WTC11 (cell line): ENCODE data around the gene PCIF1. TPM values are rescaled to one million over a fixed set of nuclear protein-coding genes. Genes with fewer than 3 reads are reported as not detected.

ENCODE experiments used
- ATAC-seq: fragments of 200-7000 bp; cut with Tn5 transposase; 2 replicates; pipeline ENCODE4 v1.10.0; 2021; ENCODE audit warnings: mild to moderate bottlenecking, moderate library complexity
- CTCF ChIA-PET: fragments of 300-600 bp; sonication (Branson Sonifier 250); formaldehyde crosslinking; loops from one replicate; lab custom pipeline; 2021; ENCODE audit warnings: antibody characterized with exemption; lab: Charles Lee
- POLR2A ChIA-PET: fragments of 350-600 bp; sonication (Branson Sonifier 250); formaldehyde crosslinking; loops from one replicate; lab custom pipeline; 2021; ENCODE audit warnings: antibody characterized with exemption; lab: Charles Lee
- DNase-seq: peaks from one replicate; pipeline ENCODE4 v3.0.0; 2021; ENCODE audit warnings: low spot score
- H3K27ac Mint-ChIP-seq: 2 replicates; pipeline ENCODE4 v1.8.0; 2021; ENCODE audit warnings: mixed read lengths
- H3K27me3 Mint-ChIP-seq: 2 replicates; pipeline ENCODE4 v1.8.0; 2021; ENCODE audit warnings: low read depth, mild to moderate bottlenecking, moderate library complexity, mixed read lengths
- H3K36me3 Mint-ChIP-seq: 2 replicates; pipeline ENCODE4 v1.8.0; 2021; ENCODE audit warnings: mixed read lengths
- H3K4me1 Mint-ChIP-seq: 2 replicates; pipeline ENCODE4 v1.8.0; 2022; ENCODE audit warnings: mixed read lengths
- H3K4me3 Mint-ChIP-seq: 2 replicates; pipeline ENCODE4 v1.8.0; 2021; ENCODE audit warnings: mild to moderate bottlenecking, moderate library complexity, mixed read lengths
- H3K9me3 Mint-ChIP-seq: 2 replicates; pipeline ENCODE4 v1.8.0; 2021; ENCODE audit warnings: mixed read lengths
- ARID4B ChIP-seq: sonication (generic); formaldehyde crosslinking; IDR thresholded peaks from 2 replicates; pipeline ENCODE4 v1.8.0; 2023; ENCODE audit warnings: missing genetic modification reagents, mild to moderate bottlenecking, borderline replicate concordance
- ATF2 ChIP-seq: sonication (generic); formaldehyde crosslinking; IDR thresholded peaks from 2 replicates; pipeline ENCODE4 v1.8.1; 2022; ENCODE audit warnings: low read depth, missing genetic modification reagents, borderline replicate concordance
- CBFB ChIP-seq: sonication (generic); formaldehyde crosslinking; IDR thresholded peaks from 2 replicates; pipeline ENCODE4 v1.8.1; 2022; ENCODE audit warnings: mild to moderate bottlenecking, low read depth, missing genetic modification reagents
- CDX4 ChIP-seq: fragments of 250-450 bp; sonication (Bioruptor Pico); IDR thresholded peaks from 2 replicates; pipeline ENCODE4 v1.9.0; 2021; ENCODE audit warnings: moderate library complexity, mild to moderate bottlenecking, inconsistent platforms, borderline replicate concordance
- CREM ChIP-seq: sonication (generic); formaldehyde crosslinking; IDR thresholded peaks from 2 replicates; pipeline ENCODE4 v1.8.1; 2022; ENCODE audit warnings: mild to moderate bottlenecking, missing genetic modification reagents, moderate library complexity
- NFATC4 ChIP-seq: fragments of 250-450 bp; sonication (Bioruptor Pico); IDR thresholded peaks from 2 replicates; pipeline ENCODE4 v1.9.0; 2021; ENCODE audit warnings: mild to moderate bottlenecking
- NFYB ChIP-seq: sonication (generic); formaldehyde crosslinking; conservative IDR thresholded peaks from 2 replicates; pipeline ENCODE4 v1.8.0; 2022; ENCODE audit warnings: low read depth, missing genetic modification reagents
- NR3C1 ChIP-seq: sonication (generic); formaldehyde crosslinking; conservative IDR thresholded peaks from 2 replicates; pipeline ENCODE4 v1.8.1; 2023; ENCODE audit warnings: low read depth, mild to moderate bottlenecking, missing genetic modification reagents
- OVOL2 ChIP-seq: fragments of 250-450 bp; sonication (Bioruptor Pico); IDR thresholded peaks from 2 replicates; pipeline ENCODE4 v1.9.0; 2021; ENCODE audit warnings: mild to moderate bottlenecking, borderline replicate concordance
- TEAD1 ChIP-seq: sonication (generic); formaldehyde crosslinking; IDR thresholded peaks from 2 replicates; pipeline ENCODE4 v1.8.0; 2022; ENCODE audit warnings: mild to moderate bottlenecking, missing genetic modification reagents
- TP53 ChIP-seq: sonication (generic); formaldehyde crosslinking; IDR thresholded peaks from 2 replicates; pipeline ENCODE4 v1.8.1; 2023; ENCODE audit warnings: mild to moderate bottlenecking, missing genetic modification reagents
- USF2 ChIP-seq: sonication (generic); formaldehyde crosslinking; IDR thresholded peaks from 2 replicates; pipeline ENCODE4 v1.8.1; 2023; ENCODE audit warnings: mild to moderate bottlenecking, missing genetic modification reagents, moderate library complexity
- ZNF232 ChIP-seq: sonication (generic); formaldehyde crosslinking; IDR thresholded peaks from 2 replicates; pipeline ENCODE4 v1.8.0; 2022; ENCODE audit warnings: mild to moderate bottlenecking, missing genetic modification reagents
- ZNF263 ChIP-seq: sonication (generic); formaldehyde crosslinking; IDR thresholded peaks from 2 replicates; pipeline ENCODE4 v1.8.1; 2022; ENCODE audit warnings: low read depth, mild to moderate bottlenecking, moderate library complexity, missing genetic modification reagents
- ZNF416 ChIP-seq: fragments of 250-450 bp; sonication (Bioruptor Pico); IDR thresholded peaks from 2 replicates; pipeline ENCODE4 v1.9.0; 2021; ENCODE audit warnings: mild to moderate bottlenecking, inconsistent platforms
- ZNF671 ChIP-seq: fragments of 250-450 bp; sonication (Bioruptor Pico); IDR thresholded peaks from 2 replicates; pipeline ENCODE4 v1.8.0; 2021; ENCODE audit warnings: mild to moderate bottlenecking
- total RNA-seq: library from RNA; stranded (reverse); gene quantifications from 3 replicates; pipeline ENCODE4 v1.2.3, GENCODE V29; 2021
- TF ChIP-seq, protein P1 (sequence below): fragments of 250-450 bp; sonication (Bioruptor Pico); IDR thresholded peaks from 2 replicates; pipeline ENCODE4 v1.9.0; 2021; ENCODE audit warnings: mild to moderate bottlenecking, borderline replicate concordance
- TF ChIP-seq, protein P2 (sequence below): fragments of 250-450 bp; sonication (Bioruptor Pico); conservative IDR thresholded peaks from 2 replicates; pipeline ENCODE4 v1.9.0; 2021; ENCODE audit warnings: mild to moderate bottlenecking

The PCIF1 gene
- total RNA-seq, 1 experiment from 2014 or later: 42.2 TPM

DNA sequence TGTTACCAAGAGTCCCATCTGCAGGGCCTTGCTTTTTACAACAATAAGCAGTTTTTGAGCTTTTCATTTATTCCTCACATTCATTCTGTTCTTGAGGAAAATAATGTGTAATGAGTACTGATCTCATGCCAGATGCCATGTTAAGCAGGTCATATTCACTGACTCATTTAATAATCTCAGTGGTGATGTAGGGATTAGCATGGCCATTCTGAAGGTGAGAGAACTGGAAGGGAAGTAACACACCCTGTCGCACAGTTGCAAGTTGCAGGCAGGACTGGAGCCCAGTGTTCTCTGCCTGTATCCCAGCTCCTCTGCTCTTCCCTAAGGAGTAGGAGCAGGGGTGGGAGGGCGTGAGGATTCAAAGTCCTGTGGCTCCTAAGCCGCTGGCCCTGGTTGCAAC, 5.6 kb downstream of the PCIF1 start:
- no peaks in the 10 kb centered on the region for H3K27me3 Mint-ChIP-seq
- H3K36me3 Mint-ChIP-seq: peaks cover 52% of the 10 kb centered on the region
- CTCF ChIA-PET: no interaction called here

More for the DNA sequence above, 5.6 kb downstream of the PCIF1 start:
- no peak for ATAC-seq
- Mint-ChIP-seq H3K4me3 (no peak overlapping the region), H3K4me1 (peaks cover 27% of the 10 kb centered on the region), H3K27ac (no peak overlapping the region), H3K9me3 (no peaks in the 10 kb centered on the region)
- TF ChIP-seq ARID4B (CRISPR knock-in tag) (no peak), USF2 (no peak), OVOL2 (CRISPR knock-in tag) (no peak), ZNF671 (CRISPR knock-in tag) (no peak), CREM (no peak), CBFB (CRISPR knock-in tag) (no peak), TEAD1 (no peak), ATF2 (CRISPR knock-in tag) (no peak), ZNF263 (CRISPR knock-in tag) (no peak), NFYB (CRISPR knock-in tag) (no peak), NFATC4 (CRISPR knock-in tag) (no peak), TP53 (CRISPR knock-in tag) (no peak), ZNF416 (CRISPR knock-in tag) (no peak), ZNF232 (CRISPR knock-in tag) (no peak), CDX4 (CRISPR knock-in tag) (no peak), NR3C1 (CRISPR knock-in tag) (no peak)
- TF ChIP-seq, protein P1, sequence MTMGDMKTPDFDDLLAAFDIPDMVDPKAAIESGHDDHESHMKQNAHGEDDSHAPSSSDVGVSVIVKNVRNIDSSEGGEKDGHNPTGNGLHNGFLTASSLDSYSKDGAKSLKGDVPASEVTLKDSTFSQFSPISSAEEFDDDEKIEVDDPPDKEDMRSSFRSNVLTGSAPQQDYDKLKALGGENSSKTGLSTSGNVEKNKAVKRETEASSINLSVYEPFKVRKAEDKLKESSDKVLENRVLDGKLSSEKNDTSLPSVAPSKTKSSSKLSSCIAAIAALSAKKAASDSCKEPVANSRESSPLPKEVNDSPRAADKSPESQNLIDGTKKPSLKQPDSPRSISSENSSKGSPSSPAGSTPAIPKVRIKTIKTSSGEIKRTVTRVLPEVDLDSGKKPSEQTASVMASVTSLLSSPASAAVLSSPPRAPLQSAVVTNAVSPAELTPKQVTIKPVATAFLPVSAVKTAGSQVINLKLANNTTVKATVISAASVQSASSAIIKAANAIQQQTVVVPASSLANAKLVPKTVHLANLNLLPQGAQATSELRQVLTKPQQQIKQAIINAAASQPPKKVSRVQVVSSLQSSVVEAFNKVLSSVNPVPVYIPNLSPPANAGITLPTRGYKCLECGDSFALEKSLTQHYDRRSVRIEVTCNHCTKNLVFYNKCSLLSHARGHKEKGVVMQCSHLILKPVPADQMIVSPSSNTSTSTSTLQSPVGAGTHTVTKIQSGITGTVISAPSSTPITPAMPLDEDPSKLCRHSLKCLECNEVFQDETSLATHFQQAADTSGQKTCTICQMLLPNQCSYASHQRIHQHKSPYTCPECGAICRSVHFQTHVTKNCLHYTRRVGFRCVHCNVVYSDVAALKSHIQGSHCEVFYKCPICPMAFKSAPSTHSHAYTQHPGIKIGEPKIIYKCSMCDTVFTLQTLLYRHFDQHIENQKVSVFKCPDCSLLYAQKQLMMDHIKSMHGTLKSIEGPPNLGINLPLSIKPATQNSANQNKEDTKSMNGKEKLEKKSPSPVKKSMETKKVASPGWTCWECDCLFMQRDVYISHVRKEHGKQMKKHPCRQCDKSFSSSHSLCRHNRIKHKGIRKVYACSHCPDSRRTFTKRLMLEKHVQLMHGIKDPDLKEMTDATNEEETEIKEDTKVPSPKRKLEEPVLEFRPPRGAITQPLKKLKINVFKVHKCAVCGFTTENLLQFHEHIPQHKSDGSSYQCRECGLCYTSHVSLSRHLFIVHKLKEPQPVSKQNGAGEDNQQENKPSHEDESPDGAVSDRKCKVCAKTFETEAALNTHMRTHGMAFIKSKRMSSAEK (CRISPR knock-in tag): no peak
- TF ChIP-seq, protein P2, sequence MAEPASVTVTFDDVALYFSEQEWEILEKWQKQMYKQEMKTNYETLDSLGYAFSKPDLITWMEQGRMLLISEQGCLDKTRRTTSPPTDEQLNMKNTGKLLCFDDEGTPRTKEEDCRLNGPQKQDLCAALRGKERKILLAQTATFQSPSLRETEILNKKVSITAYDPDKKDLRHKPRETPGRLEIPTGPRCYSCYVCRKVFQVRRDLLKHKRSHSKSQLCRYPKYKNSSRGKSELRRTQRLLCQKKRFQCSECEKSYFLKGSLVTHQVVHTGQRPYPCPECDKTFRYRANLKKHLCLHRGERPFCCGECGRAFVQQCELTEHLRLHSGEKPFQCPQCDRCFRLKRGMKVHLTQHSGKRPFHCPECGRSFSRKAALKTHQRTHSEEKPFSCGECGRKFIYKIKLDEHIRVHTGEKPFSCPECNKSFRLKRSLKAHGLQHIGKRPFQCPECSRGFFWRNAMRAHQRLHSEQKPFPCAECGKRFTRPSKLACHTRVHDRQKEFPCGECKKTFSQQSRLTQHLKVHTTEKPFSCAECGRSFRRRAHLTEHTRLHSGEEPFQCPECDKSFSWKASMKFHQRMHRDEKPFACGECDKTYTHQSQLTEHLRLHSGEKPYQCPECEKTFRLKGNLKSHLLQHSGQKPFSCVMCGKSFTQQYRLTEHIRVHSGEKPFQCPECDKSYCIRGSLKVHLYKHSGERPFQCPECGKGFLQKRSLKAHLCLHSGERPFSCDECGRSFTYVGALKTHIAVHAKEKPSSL (CRISPR knock-in tag): no peak
- no peak for DNase-seq
- POLR2A ChIA-PET: no interaction called here
